ENCODE results near the gene ZNF175. TPM values are rescaled to one million over a fixed set of nuclear protein-coding genes. Genes with fewer than 3 reads are reported as not detected.

The ZNF175 gene
- polyA plus RNA-seq, 1 donor, result 6.6 TPM

DNA sequence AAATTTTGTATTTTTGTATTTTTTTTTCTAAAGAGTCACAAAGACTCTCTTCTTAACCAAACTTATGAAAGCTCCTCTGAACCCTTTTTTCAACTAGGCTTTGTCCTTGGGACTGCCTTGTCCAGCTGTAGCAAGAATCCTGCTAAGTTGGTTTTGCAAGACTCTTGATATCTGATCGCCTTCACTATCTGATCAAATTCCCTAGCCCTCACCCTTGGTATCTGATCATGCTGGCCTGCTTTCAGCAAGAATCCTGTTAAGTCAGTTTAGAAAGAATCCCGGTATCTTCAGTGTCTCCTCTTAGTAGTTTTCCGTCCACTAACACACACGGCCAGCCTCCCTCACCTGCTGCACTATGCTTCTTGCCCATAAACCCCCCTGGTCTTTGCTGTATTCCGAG lies 61.0 kb downstream of the ZNF175 start:
- no peak for DNase-seq

DNA sequence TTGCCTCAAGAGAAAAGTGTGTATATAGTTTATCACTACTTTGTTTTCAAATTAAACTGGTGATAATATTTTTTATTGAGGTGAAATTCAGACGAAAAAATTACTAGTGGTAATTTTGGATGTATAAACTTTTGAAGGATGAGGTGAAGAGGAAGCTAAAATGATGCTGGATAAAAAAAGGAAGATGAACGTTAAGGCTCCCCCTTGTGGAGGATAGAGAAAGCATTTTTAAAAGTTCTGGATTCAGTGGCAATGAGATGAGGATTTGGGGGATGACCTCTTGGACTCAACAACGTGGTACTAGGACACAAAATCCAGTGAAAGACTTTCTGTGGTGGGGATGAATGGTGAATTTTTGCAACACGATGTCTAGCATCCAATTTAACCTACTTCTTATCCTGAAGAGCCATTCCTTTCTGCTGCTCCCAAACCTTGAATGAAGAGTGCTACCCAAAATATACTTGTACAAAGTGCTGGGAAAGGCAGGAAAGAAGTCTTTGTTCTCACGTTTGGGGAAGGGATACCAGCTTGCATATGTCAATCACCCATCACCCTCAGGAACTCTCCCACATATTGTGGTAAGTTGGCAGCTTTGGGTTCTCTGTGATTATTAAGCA lies 66.4 kb downstream of the ZNF175 start:
- DNase-seq, result no peak

DNA sequence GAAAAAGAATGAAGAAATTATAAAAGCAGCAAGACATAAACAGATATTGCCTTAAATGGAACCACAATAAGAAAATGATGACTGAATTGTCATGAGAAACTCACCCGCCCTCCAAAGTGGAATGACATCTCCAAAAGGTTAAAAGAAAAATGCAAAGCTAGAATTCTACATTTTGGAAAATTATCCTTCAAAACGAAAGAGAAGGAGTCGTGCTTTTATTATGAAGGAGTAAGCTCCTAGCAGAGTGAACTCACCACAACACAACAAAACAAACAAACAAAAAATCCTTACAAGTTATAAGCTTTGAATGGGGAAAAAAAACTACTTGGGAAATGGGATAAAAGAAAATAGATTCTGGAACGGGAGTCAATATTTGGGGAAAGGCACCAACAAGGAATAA lies 68.8 kb downstream of the ZNF175 start:
- DNase-seq, result no peak

DNA sequence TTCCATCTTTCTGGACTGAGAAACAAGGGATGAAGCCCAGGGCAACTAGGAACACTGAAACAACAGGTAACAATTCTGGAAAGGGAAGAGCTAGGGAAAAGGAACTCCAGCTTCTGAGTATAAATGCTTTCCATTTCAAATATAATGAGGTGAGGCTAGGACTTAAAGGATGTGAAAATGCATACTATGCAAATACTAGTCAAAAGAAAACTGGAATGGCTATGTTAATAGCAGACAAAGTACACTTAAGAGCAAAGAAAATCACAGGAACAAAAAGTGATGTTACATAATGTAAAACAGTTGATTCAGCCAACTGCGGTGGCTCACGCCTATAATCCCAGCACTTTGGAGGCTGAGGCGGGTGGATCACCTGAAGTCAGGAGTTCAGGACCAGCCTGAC lies 69.3 kb downstream of the ZNF175 start:
- DNase-seq, result no peak

DNA sequence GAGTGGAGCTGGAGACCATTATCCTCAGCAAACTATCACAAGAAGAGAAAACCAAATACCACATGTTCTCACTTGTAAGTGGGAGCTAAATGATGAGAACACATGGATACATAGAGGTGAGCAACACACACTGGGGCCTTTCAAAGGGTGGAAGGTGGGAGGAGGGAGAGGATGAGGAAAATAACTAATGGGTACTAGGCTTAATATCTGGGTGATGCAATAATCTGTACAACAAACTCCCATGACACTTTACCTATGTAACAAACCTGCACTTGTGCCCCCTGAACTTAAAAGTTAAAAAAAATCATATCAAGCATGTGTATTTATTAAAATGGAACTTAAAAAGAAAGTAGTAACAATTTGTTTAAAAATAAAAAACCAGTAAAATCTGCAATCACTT lies 70.6 kb downstream of the ZNF175 start:
- DNase-seq, result no peak

Other genes starting within 250 kb of the ZNF175 start
- 1.3 TPM for gene VSIG10L, start 229.1 kb upstream of the ZNF175 start, polyA plus RNA-seq (ENCODE audit: insufficient read length)
- gene ETFB, start 204.9 kb upstream of the ZNF175 start, polyA plus RNA-seq (ENCODE audit: insufficient read length), result 50.3 TPM
- gene CLDND2, start 202.3 kb upstream of the ZNF175 start, polyA plus RNA-seq (ENCODE audit: insufficient read length), result 2.2 TPM
- gene NKG7, start 198.6 kb upstream of the ZNF175 start, polyA plus RNA-seq (ENCODE audit: insufficient read length), result 2.8 TPM
- not detected for gene LIM2, start 183.3 kb upstream of the ZNF175 start, polyA plus RNA-seq (ENCODE audit: insufficient read length)
- gene C19orf84, start 180.7 kb upstream of the ZNF175 start, polyA plus RNA-seq (ENCODE audit: insufficient read length), result not detected
- 1.7 TPM for gene SIGLEC10, start 153.6 kb upstream of the ZNF175 start, polyA plus RNA-seq (ENCODE audit: insufficient read length)
- gene SIGLEC8, start 112.8 kb upstream of the ZNF175 start, polyA plus RNA-seq (ENCODE audit: insufficient read length), result 0.10 TPM
- not detected for gene CEACAM18, start 92.7 kb upstream of the ZNF175 start, polyA plus RNA-seq (ENCODE audit: insufficient read length)
- gene SIGLEC12, start 69.5 kb upstream of the ZNF175 start, polyA plus RNA-seq (ENCODE audit: insufficient read length), result 0.22 TPM
- gene SIGLEC6, start 39.6 kb upstream of the ZNF175 start, polyA plus RNA-seq (ENCODE audit: insufficient read length), result not detected
- gene SIGLEC5, start 59.1 kb downstream of the ZNF175 start, polyA plus RNA-seq (ENCODE audit: insufficient read length), result 0.35 TPM
- 1.9 TPM for gene SIGLEC14, start 75.5 kb downstream of the ZNF175 start, polyA plus RNA-seq (ENCODE audit: insufficient read length)
- 9.1 TPM for gene SPACA6, start 122.0 kb downstream of the ZNF175 start, polyA plus RNA-seq (ENCODE audit: insufficient read length)
- not detected for gene HAS1, start 152.7 kb downstream of the ZNF175 start, polyA plus RNA-seq (ENCODE audit: insufficient read length)
- 1.6 TPM for gene FPR1, start 180.6 kb downstream of the ZNF175 start, polyA plus RNA-seq (ENCODE audit: insufficient read length)
- gene FPR2, start 189.9 kb downstream of the ZNF175 start, polyA plus RNA-seq (ENCODE audit: insufficient read length), result 0.61 TPM
- 1.4 TPM for gene FPR3, start 223.9 kb downstream of the ZNF175 start, polyA plus RNA-seq (ENCODE audit: insufficient read length)